ENCODE measurements around the gene VAV2. TPM values are rescaled to one million over a fixed set of nuclear protein-coding genes. Genes with fewer than 3 reads are reported as not detected.

VAV2 gene
- total RNA-seq, 1 donor from 2014 or later, result 47.0 TPM

DNA sequence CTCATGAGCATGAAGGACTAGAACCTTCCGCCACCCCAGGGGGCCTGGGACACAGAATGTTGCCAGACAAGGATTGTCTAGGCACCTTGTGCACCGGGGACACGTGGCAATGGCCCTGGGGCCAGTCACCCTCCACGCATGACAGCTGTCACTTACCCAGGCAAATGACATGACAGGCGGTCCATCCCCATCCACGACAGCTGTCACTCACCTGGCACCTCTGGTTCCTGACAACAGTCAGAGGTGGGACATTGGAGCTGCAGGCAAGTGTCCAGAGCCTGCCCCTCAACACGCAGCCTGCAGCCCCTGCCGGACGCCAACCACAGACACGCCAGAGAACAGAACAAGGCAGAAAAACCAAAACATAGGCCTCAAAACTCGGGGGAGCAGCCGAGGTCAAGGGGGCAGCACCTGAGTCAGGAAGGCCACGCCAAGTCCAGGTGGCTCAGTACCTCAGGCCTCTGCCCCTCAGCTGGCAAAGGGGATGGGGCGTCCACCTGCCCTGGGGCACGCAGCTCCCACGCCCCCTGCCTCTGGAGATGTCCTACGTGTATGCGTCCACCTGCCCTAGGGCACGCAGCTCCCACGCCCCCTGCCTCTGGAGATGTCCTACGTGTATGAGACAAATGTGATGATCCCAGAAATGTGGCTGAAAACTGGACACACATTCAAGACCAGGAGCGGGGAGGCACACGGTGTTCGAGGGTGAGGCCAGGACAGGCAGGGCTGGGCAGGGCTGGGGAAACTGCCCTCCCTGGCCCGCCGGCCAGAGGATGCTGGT lies 14.5 kb downstream of the VAV2 start:
- peaks cover 46% of the 10 kb centered on the region for H3K4me1 Mint-ChIP-seq
- TF ChIP-seq, protein P1, sequence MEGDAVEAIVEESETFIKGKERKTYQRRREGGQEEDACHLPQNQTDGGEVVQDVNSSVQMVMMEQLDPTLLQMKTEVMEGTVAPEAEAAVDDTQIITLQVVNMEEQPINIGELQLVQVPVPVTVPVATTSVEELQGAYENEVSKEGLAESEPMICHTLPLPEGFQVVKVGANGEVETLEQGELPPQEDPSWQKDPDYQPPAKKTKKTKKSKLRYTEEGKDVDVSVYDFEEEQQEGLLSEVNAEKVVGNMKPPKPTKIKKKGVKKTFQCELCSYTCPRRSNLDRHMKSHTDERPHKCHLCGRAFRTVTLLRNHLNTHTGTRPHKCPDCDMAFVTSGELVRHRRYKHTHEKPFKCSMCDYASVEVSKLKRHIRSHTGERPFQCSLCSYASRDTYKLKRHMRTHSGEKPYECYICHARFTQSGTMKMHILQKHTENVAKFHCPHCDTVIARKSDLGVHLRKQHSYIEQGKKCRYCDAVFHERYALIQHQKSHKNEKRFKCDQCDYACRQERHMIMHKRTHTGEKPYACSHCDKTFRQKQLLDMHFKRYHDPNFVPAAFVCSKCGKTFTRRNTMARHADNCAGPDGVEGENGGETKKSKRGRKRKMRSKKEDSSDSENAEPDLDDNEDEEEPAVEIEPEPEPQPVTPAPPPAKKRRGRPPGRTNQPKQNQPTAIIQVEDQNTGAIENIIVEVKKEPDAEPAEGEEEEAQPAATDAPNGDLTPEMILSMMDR (conservative IDR thresholded peaks at IDR 0.05), result no peak
- H3K27me3 Mint-ChIP-seq (ENCODE audit: low read depth), result no peaks in the 10 kb centered on the region
- no peak overlapping the region for H3K4me3 Mint-ChIP-seq
- DNase-seq (ENCODE audit: low read depth, low spot score), result no peak
- no peaks in the 10 kb centered on the region for H3K36me3 Mint-ChIP-seq (ENCODE audit: low read depth)
- no peaks in the 10 kb centered on the region for H3K9me3 Mint-ChIP-seq
- H3K27ac Mint-ChIP-seq (ENCODE audit: unreplicated experiment), result no peak overlapping the region

DNA sequence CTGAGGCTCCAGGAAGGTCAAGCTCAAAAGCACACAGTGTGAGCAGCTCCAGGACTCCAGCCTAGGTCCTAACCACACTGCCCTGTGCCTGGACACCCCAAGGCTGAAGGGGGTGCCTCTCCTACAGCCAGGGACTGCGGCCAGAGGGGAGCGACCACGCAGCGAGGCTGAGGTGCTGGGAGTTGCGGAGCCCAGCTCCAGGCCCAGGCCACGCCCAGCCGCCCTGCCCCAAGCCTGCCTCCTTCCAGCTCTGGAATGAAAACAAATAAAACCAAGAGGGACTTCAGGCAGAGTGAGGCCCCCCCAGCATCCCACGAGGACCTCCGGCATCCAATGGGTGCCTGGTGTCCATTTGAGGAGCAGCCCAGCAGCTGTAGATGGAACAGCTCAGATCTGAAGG lies 15.2 kb downstream of the VAV2 start:
- TF ChIP-seq, protein P1 (conservative IDR thresholded peaks at IDR 0.05), result no peak
- no peak overlapping the region for H3K27ac Mint-ChIP-seq (ENCODE audit: unreplicated experiment)
- no peaks in the 10 kb centered on the region for H3K9me3 Mint-ChIP-seq
- peaks cover 50% of the 10 kb centered on the region for H3K4me1 Mint-ChIP-seq
- H3K4me3 Mint-ChIP-seq, result no peak overlapping the region
- no peaks in the 10 kb centered on the region for H3K36me3 Mint-ChIP-seq (ENCODE audit: low read depth)
- H3K27me3 Mint-ChIP-seq (ENCODE audit: low read depth), result no peaks in the 10 kb centered on the region
- no peak for DNase-seq (ENCODE audit: low read depth, low spot score)

DNA sequence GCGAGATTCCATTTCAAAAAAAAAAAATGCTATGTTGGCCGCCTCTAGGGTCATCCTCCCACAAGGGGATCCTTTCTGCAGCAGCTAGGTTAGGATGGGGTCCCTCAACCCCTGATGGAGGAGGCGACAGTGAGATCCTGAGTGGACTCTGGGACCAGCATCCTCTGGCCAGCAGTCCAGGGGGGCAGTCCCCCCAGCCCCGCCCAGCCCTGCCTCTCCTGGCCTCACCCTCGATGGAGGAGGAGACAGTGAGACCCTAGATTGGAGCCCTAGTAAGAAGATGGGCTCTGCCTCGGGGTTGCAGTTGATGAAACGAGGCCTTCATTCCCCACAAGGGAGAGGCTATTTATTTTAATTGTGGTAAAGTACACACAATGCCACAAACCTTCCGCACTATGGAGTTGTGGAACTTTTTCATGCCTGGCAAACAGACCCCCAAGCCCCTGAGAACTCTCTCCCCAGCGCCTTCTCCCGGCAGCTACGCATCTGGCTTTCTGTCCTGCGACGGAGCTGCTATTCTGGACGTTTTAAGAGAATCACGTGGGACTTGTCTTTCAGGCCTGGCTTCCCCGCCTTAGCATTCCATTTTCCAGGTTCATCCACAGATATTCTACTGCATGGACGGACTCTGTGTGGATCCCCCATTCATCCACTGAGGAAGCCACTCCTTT lies 15.8 kb downstream of the VAV2 start:
- no peak for DNase-seq (ENCODE audit: low read depth, low spot score)
- Mint-ChIP-seq H3K27me3 (ENCODE audit: low read depth) (no peaks in the 10 kb centered on the region), H3K4me1 (peaks cover 47% of the 10 kb centered on the region), H3K36me3 (ENCODE audit: low read depth) (no peaks in the 10 kb centered on the region), H3K4me3 (no peak overlapping the region), H3K27ac (ENCODE audit: unreplicated experiment) (no peak overlapping the region), H3K9me3 (no peaks in the 10 kb centered on the region)
- TF ChIP-seq, protein P1 (conservative IDR thresholded peaks at IDR 0.05), result no peak

DNA sequence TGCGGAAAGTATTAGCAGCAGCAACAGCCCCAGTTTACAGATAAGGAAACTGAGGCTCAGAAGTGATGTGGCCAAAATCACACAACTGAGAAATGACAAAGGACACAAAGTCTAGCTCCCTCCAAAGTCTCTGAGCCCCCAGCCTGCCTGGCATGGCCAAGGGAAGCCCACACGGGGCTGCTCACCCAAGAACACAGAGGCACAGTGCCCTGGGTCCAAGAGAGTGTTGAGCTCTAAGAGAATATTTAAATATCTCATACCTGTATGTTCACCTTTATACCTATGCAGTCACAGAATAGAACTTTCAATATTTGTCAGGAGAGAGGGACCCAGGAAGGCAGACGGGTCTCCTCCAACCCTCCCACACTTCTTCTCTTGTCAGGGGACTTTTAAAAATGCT lies 16.6 kb downstream of the VAV2 start:
- Mint-ChIP-seq H3K4me3 (no peak overlapping the region), H3K27me3 (ENCODE audit: low read depth) (no peaks in the 10 kb centered on the region), H3K9me3 (no peaks in the 10 kb centered on the region), H3K4me1 (peaks cover 48% of the 10 kb centered on the region), H3K27ac (ENCODE audit: unreplicated experiment) (no peak overlapping the region), H3K36me3 (ENCODE audit: low read depth) (no peaks in the 10 kb centered on the region)
- DNase-seq (ENCODE audit: low read depth, low spot score), result no peak
- TF ChIP-seq, protein P1 (conservative IDR thresholded peaks at IDR 0.05), result no peak

DNA sequence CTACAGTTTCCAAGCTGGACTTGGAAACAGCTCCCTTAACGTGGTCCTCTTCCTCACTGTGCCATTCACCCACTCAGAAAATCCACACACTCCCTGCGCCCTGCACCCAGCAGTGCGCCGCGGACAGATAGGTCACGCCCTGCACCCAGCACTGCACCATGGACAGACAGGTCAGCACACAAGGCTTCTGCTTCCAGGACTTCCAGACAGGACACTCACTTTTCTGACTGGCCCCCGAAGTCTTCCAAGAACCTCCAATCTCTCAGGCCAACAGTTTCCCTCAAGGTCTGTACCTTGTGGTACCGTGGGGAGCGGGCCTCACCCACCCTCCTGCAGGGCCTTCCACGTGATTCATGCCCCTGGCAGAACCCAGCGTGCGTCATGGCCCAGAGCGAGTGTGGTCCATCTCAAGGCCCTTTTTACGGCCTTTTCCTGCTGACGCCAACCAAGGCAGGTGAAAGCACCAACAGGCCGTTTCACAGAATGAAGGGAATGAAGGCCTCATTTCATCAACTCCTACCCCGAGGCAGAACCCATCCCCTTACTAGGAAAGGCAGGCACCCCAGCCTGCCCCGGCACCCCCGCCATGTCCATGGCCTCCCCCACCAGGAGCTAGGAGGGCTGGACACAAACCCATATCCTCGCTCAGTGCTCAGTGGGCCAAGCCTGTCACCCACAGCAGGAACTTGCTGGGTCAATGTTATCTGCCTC lies 17.3 kb downstream of the VAV2 start:
- TF ChIP-seq, protein P1 (conservative IDR thresholded peaks at IDR 0.05), result no peak
- Mint-ChIP-seq H3K27me3 (ENCODE audit: low read depth) (no peaks in the 10 kb centered on the region), H3K4me3 (no peak overlapping the region), H3K27ac (ENCODE audit: unreplicated experiment) (no peak overlapping the region), H3K36me3 (ENCODE audit: low read depth) (no peaks in the 10 kb centered on the region), H3K9me3 (no peaks in the 10 kb centered on the region), H3K4me1 (peaks cover 41% of the 10 kb centered on the region)
- no peak for DNase-seq (ENCODE audit: low read depth, low spot score)
